ENCODE measurements around the gene PRSS2.

Gene PRSS2

GRCh38 chr7:142788303-142789289 lies 17.8 kb downstream of the PRSS2 start:
- peak overlapping the region; percentile 99 for H3K4me3 Mint-ChIP-seq
- peaks cover 24% of the 10 kb centered on the region for H3K36me3 Mint-ChIP-seq
- peak overlapping the region; percentile 99 for H3K27ac Mint-ChIP-seq
- peaks cover 31% of the 10 kb centered on the region for H3K4me1 Mint-ChIP-seq (ENCODE audit: low read depth)
- no peaks in the 10 kb centered on the region for H3K9me3 Mint-ChIP-seq (ENCODE audit: low read depth)
- H3K27me3 Mint-ChIP-seq = no peaks in the 10 kb centered on the region

DNA sequence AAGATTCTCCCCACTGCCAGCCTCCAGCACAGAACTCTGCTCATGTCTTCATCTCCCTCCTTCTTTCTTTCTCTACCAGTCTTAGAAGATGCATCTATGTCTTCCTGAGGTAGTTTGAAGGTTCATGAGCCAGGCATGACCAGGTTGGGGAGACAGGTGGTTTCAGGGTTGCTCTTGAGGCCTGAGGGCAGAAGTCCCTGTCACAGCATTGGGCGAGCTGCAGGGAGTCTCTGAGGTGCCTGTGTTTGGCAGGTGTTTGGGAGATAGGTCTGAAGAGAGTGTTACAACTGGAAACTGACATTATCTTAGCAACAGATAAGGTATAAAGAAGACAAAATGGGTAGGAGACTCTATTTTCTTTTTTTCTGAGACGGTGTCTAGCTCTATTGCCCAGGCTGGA lies 18.7 kb downstream of the PRSS2 start:
- H3K27ac Mint-ChIP-seq = peak overlapping the region; percentile 99
- no peaks in the 10 kb centered on the region for H3K27me3 Mint-ChIP-seq
- H3K4me1 Mint-ChIP-seq (ENCODE audit: low read depth) = peaks cover 36% of the 10 kb centered on the region
- peak overlapping the region; percentile 99 for H3K4me3 Mint-ChIP-seq
- H3K9me3 Mint-ChIP-seq (ENCODE audit: low read depth) = no peaks in the 10 kb centered on the region
- H3K36me3 Mint-ChIP-seq = peaks cover 29% of the 10 kb centered on the region

GRCh38 chr7:142790056-142790455 lies 19.3 kb downstream of the PRSS2 start:
- H3K27ac Mint-ChIP-seq = peak overlapping the region; percentile 99
- peak overlapping the region; percentile 99 for H3K4me3 Mint-ChIP-seq
- H3K27me3 Mint-ChIP-seq = no peaks in the 10 kb centered on the region
- peaks cover 41% of the 10 kb centered on the region for H3K4me1 Mint-ChIP-seq (ENCODE audit: low read depth)
- no peaks in the 10 kb centered on the region for H3K9me3 Mint-ChIP-seq (ENCODE audit: low read depth)
- H3K36me3 Mint-ChIP-seq = peaks cover 29% of the 10 kb centered on the region

DNA sequence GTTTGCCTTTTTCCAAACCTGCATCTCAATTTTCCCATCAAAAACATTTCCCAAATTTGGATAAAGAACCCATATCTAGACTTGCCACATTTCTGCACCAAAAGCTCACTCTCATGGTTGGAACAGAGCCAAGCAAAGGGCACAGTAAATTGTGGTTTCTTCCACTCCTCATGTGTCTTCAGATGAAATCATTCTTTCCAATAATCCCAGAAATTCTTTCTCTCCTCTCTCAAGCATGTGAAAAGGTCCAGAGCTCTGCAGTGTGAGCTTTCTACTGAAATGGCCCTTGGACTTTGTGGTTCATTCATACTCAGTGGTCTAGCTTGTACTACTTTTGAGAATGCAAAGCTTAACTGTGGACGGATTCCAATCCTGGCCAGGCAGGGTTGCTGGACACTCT lies 19.8 kb downstream of the PRSS2 start:
- Mint-ChIP-seq H3K27me3 (no peaks in the 10 kb centered on the region), H3K4me3 (peak overlapping the region; percentile 99), H3K36me3 (peaks cover 29% of the 10 kb centered on the region), H3K9me3 (ENCODE audit: low read depth) (no peaks in the 10 kb centered on the region), H3K4me1 (ENCODE audit: low read depth) (peaks cover 41% of the 10 kb centered on the region), H3K27ac (peak overlapping the region; percentile 99)

DNA sequence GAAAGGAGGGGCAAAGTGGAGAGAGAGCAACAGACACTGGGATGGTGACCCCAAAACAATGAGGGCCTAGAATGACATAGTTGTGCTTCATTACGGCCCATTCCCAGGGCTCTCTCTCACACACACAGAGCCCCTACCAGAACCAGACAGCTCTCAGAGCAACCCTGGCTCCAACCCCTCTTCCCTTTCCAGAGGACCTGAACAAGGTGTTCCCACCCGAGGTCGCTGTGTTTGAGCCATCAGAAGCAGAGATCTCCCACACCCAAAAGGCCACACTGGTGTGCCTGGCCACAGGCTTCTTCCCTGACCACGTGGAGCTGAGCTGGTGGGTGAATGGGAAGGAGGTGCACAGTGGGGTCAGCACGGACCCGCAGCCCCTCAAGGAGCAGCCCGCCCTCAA lies 20.7 kb downstream of the PRSS2 start:
- peak overlapping the region; percentile 99 for H3K4me3 Mint-ChIP-seq
- peaks cover 29% of the 10 kb centered on the region for H3K36me3 Mint-ChIP-seq
- peak overlapping the region; percentile 99 for H3K27ac Mint-ChIP-seq
- H3K27me3 Mint-ChIP-seq = no peaks in the 10 kb centered on the region
- H3K9me3 Mint-ChIP-seq (ENCODE audit: low read depth) = no peaks in the 10 kb centered on the region
- peaks cover 40% of the 10 kb centered on the region for H3K4me1 Mint-ChIP-seq (ENCODE audit: low read depth)

- peak overlapping the region; percentile 99 for H3K27ac Mint-ChIP-seq
- no peaks in the 10 kb centered on the region for H3K27me3 Mint-ChIP-seq
- peak overlapping the region; percentile 99 for H3K4me3 Mint-ChIP-seq
- H3K36me3 Mint-ChIP-seq = peaks cover 29% of the 10 kb centered on the region
- H3K4me1 Mint-ChIP-seq (ENCODE audit: low read depth) = peaks cover 40% of the 10 kb centered on the region
- no peaks in the 10 kb centered on the region for H3K9me3 Mint-ChIP-seq (ENCODE audit: low read depth)
These were observed 21.4 kb downstream of the PRSS2 start for GRCh38 chr7:142792129-142792528.

- H3K36me3 Mint-ChIP-seq = peaks cover 30% of the 10 kb centered on the region
- no peaks in the 10 kb centered on the region for H3K27me3 Mint-ChIP-seq
- peak overlapping the region; percentile 99 for H3K4me3 Mint-ChIP-seq
- H3K9me3 Mint-ChIP-seq (ENCODE audit: low read depth) = no peaks in the 10 kb centered on the region
- peaks cover 40% of the 10 kb centered on the region for H3K4me1 Mint-ChIP-seq (ENCODE audit: low read depth)
- H3K27ac Mint-ChIP-seq = peak overlapping the region; percentile 99
These were observed 21.8 kb downstream of the PRSS2 start for GRCh38 chr7:142792593-142792992.

DNA sequence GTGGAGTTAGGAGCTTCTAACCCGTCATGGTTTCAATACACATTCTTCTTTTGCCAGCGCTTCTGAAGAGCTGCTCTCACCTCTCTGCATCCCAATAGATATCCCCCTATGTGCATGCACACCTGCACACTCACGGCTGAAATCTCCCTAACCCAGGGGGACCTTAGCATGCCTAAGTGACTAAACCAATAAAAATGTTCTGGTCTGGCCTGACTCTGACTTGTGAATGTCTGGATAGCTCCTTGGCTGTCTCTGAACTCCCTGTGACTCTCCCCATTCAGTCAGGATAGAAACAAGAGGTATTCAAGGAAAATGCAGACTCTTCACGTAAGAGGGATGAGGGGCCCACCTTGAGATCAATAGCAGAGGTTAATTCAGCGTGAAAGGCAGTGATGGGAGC lies 22.4 kb downstream of the PRSS2 start:
- peaks cover 40% of the 10 kb centered on the region for H3K4me1 Mint-ChIP-seq (ENCODE audit: low read depth)
- peak overlapping the region; percentile 99 for H3K27ac Mint-ChIP-seq
- H3K27me3 Mint-ChIP-seq = no peaks in the 10 kb centered on the region
- H3K36me3 Mint-ChIP-seq = peaks cover 30% of the 10 kb centered on the region
- peak overlapping the region; percentile 99 for H3K4me3 Mint-ChIP-seq
- H3K9me3 Mint-ChIP-seq (ENCODE audit: low read depth) = no peaks in the 10 kb centered on the region

- H3K9me3 Mint-ChIP-seq (ENCODE audit: low read depth) = no peaks in the 10 kb centered on the region
- H3K27ac Mint-ChIP-seq = peak overlapping the region; percentile 99
- peaks cover 37% of the 10 kb centered on the region for H3K36me3 Mint-ChIP-seq
- peak overlapping the region; percentile 99 for H3K4me3 Mint-ChIP-seq
- H3K27me3 Mint-ChIP-seq = no peaks in the 10 kb centered on the region
- H3K4me1 Mint-ChIP-seq (ENCODE audit: low read depth) = peaks cover 59% of the 10 kb centered on the region
These were observed 24.6 kb downstream of the PRSS2 start for GRCh38 chr7:142795339-142795863.

- Mint-ChIP-seq H3K4me3 (peak overlapping the region; percentile 99), H3K4me1 (ENCODE audit: low read depth) (peaks cover 65% of the 10 kb centered on the region), H3K36me3 (peaks cover 41% of the 10 kb centered on the region), H3K9me3 (ENCODE audit: low read depth) (no peaks in the 10 kb centered on the region), H3K27ac (peak overlapping the region; percentile 99), H3K27me3 (no peaks in the 10 kb centered on the region)
These were observed 25.3 kb downstream of the PRSS2 start for GRCh38 chr7:142796001-142796500.

DNA sequence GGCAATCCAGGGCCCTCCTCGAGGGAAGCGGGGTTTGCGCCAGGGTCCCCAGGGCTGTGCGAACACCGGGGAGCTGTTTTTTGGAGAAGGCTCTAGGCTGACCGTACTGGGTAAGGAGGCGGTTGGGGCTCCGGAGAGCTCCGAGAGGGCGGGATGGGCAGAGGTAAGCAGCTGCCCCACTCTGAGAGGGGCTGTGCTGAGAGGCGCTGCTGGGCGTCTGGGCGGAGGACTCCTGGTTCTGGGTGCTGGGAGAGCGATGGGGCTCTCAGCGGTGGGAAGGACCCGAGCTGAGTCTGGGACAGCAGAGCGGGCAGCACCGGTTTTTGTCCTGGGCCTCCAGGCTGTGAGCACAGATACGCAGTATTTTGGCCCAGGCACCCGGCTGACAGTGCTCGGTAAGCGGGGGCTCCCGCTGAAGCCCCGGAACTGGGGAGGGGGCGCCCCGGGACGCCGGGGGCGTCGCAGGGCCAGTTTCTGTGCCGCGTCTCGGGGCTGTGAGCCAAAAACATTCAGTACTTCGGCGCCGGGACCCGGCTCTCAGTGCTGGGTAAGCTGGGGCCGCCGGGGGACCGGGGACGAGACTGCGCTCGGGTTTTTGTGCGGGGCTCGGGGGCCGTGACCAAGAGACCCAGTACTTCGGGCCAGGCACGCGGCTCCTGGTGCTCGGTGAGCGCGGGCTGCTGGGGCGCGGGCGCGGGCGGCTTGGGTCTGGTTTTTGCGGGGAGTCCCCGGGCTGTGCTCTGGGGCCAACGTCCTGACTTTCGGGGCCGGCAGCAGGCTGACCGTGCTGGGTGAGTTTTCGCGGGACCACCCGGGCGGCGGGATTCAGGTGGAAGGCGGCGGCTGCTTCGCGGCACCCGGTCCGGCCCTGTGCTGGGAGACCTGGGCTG lies 26.0 kb downstream of the PRSS2 start:
- peak overlapping the region; percentile 99 for H3K27ac Mint-ChIP-seq
- no peaks in the 10 kb centered on the region for H3K27me3 Mint-ChIP-seq
- H3K9me3 Mint-ChIP-seq (ENCODE audit: low read depth) = no peaks in the 10 kb centered on the region
- peaks cover 64% of the 10 kb centered on the region for H3K4me1 Mint-ChIP-seq (ENCODE audit: low read depth)
- peaks cover 44% of the 10 kb centered on the region for H3K36me3 Mint-ChIP-seq
- peak overlapping the region; percentile 99 for H3K4me3 Mint-ChIP-seq

GRCh38 chr7:142797391-142798377 lies 26.9 kb downstream of the PRSS2 start:
- peak overlapping the region; percentile 99 for H3K4me3 Mint-ChIP-seq
- H3K36me3 Mint-ChIP-seq = peaks cover 49% of the 10 kb centered on the region
- peak overlapping the region; percentile 99 for H3K27ac Mint-ChIP-seq
- H3K27me3 Mint-ChIP-seq = no peaks in the 10 kb centered on the region
- no peaks in the 10 kb centered on the region for H3K9me3 Mint-ChIP-seq (ENCODE audit: low read depth)
- peaks cover 68% of the 10 kb centered on the region for H3K4me1 Mint-ChIP-seq (ENCODE audit: low read depth)

DNA sequence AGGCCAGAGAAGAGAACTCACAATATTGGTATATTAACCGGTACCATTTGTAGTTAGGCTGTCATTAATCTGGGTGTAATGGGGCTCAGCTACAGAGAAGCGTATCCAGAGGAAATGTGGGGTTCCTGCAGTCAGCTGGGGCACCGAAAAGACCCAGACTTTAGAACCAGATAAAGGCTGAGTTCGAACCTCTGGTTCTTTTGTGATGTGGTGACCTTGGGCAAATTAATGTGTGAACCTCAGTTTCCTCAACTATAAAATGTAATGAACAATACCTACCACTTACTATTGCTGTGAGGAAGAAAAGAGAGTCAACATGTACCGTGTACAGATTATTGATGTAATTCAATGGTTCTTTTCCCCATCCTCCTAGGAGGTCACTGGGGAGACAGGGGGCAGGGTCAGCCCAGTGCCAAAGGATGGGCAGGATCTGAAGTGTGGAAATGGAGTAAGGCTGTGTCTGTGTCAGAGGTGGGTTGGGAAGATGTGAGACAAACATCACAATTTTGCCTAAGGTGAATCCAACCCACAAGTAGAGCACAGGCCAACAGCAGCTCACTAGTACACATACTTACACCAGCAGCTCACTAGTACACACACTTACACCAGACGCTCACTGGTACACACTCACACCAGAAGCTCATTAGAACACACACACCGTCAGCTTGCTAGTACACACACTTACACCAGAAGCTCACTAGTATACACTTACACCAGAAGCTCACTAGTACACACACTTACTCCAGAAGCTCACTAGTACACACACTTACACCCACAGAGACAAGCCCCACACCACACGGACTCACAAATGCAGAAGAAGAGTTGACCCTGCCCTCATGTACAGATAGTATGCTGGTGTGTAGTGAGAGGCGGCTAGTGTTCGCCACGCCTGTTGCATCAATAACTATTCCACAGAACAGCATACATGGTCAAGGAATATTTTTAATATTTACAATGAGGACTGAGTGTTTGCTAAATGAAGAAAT lies 28.0 kb downstream of the PRSS2 start:
- Mint-ChIP-seq H3K4me3 (peak overlapping the region; percentile 99), H3K4me1 (ENCODE audit: low read depth) (peaks cover 68% of the 10 kb centered on the region), H3K27me3 (no peaks in the 10 kb centered on the region), H3K36me3 (peaks cover 52% of the 10 kb centered on the region), H3K9me3 (ENCODE audit: low read depth) (no peaks in the 10 kb centered on the region), H3K27ac (peak overlapping the region; percentile 99)
